Progenitor cell of endocrine pancreas (in vitro differentiated cells): Measurements from ENCODE around the gene SERHL2. TPM values are rescaled to one million over a fixed set of nuclear protein-coding genes. Genes with fewer than 3 reads are reported as not detected.
A peak's percentile ranks its signal among the peaks of the same experiment; 100 is the strongest.
"Not testable (repeated sequence)": the region's sequence is repeated elsewhere in the genome, so short reads cannot be mapped to it uniquely, and the experiment has no call there.

Source experiments
- DNase-seq: peaks from one replicate; pipeline ENCODE4 v3.0.0; 2021; ENCODE audit warnings: low spot score; ENCODE audit not compliant: unreplicated experiment
- H3K27ac Mint-ChIP-seq: 2 replicates; pipeline ENCODE4 v1.8.0; 2021; ENCODE audit warnings: mild to moderate bottlenecking, moderate library complexity, mixed read lengths
- H3K27me3 Mint-ChIP-seq: 2 replicates; pipeline ENCODE4 v1.8.0; 2021; ENCODE audit warnings: mixed read lengths
- H3K36me3 Mint-ChIP-seq: 2 replicates; pipeline ENCODE4 v1.8.0; 2022; ENCODE audit warnings: mixed read lengths; ENCODE audit not compliant: insufficient read depth
- H3K4me1 Mint-ChIP-seq: 2 replicates; pipeline ENCODE4 v1.8.0; 2021; ENCODE audit warnings: low read depth, mixed read lengths
- H3K4me3 Mint-ChIP-seq: 2 replicates; pipeline ENCODE4 v1.8.0; 2021; ENCODE audit warnings: low read depth, mild to moderate bottlenecking, moderate library complexity, mixed read lengths
- H3K9me3 Mint-ChIP-seq: 2 replicates; pipeline ENCODE4 v1.8.0; 2021; ENCODE audit warnings: low read depth, mixed read lengths
- CTCF ChIP-seq: fragments of 200-600 bp; sonication (generic); IDR thresholded peaks from one replicate; pipeline ENCODE4 v1.5.0; 2021; ENCODE audit warnings: antibody characterized with exemption, mild to moderate bottlenecking; ENCODE audit not compliant: unreplicated experiment
- long read RNA-seq: library from polyadenylated mRNA; unstranded; transcript quantifications from one replicate; pipeline ENCODE4 v2.0.0, GENCODE V29; 2020
- total RNA-seq: library from RNA; stranded (reverse); gene quantifications from 2 replicates; pipeline ENCODE4 v1.2.1, GENCODE V29; 2021

Gene SERHL2
- total RNA-seq = 0.69 and 1.0 TPM in 2 replicates
- long read RNA-seq, partial matches to known transcripts = 0 of 2 reads
- long read RNA-seq, other reads (novel, unspliced or antisense) = 2 of 2 reads

- TF ChIP-seq CTCF = no peak
- peaks cover 10% of the 10 kb centered on the region for H3K9me3 Mint-ChIP-seq
- H3K4me3 Mint-ChIP-seq = peak within 1 kb of the TSS; percentile 71
- peak within 1 kb of the TSS; percentile 64 for H3K27ac Mint-ChIP-seq
- no peaks in the 10 kb centered on the region for H3K36me3 Mint-ChIP-seq
- H3K4me1 Mint-ChIP-seq = no peaks in the 10 kb centered on the region
- H3K27me3 Mint-ChIP-seq = peaks cover 32% of the 10 kb centered on the region
- DNase-seq = peak; percentile 87
Measured at GRCh38 chr22:42553475-42554361, at the start of gene SERHL2. Gene SERHL2 (plus strand): TSS chr22:42553956. CDS start chr22:42554021, 65 bp downstream.

GRCh38 chr22:42508327-42508974, 45.3 kb upstream of the SERHL2 start:
- H3K4me1 Mint-ChIP-seq, H3K9me3 Mint-ChIP-seq, H3K27me3 Mint-ChIP-seq, H3K4me3 Mint-ChIP-seq, H3K36me3 Mint-ChIP-seq, DNase-seq: not testable (repeated sequence)
- peak overlapping the region; percentile 82 for H3K27ac Mint-ChIP-seq

GRCh38 chr22:42508975-42509364, 44.8 kb upstream of the SERHL2 start:
- DNase-seq, H3K4me3 Mint-ChIP-seq, H3K36me3 Mint-ChIP-seq, H3K4me1 Mint-ChIP-seq, H3K9me3 Mint-ChIP-seq, H3K27ac Mint-ChIP-seq, H3K27me3 Mint-ChIP-seq: not testable (repeated sequence)

GRCh38 chr22:42509548-42509947, 44.2 kb upstream of the SERHL2 start:
- no peak for DNase-seq
- no peaks in the 10 kb centered on the region for H3K9me3 Mint-ChIP-seq
- H3K36me3 Mint-ChIP-seq = peaks cover 5% of the 10 kb centered on the region
- no peak for TF ChIP-seq CTCF
- no peaks in the 10 kb centered on the region for H3K27me3 Mint-ChIP-seq
- H3K27ac Mint-ChIP-seq = peak overlapping the region; percentile 62
- H3K4me3 Mint-ChIP-seq = no peak overlapping the region
- peaks cover 2% of the 10 kb centered on the region for H3K4me1 Mint-ChIP-seq

- no peak for DNase-seq
Measured at GRCh38 chr22:42511401-42511891, 42.3 kb upstream of the SERHL2 start.

More at GRCh38 chr22:42511401-42511891, 42.3 kb upstream of the SERHL2 start:
- H3K27ac Mint-ChIP-seq = peak overlapping the region; percentile 69
- no peak for TF ChIP-seq CTCF
- peaks cover 2% of the 10 kb centered on the region for H3K4me1 Mint-ChIP-seq
- H3K9me3 Mint-ChIP-seq = no peaks in the 10 kb centered on the region
- H3K36me3 Mint-ChIP-seq = peaks cover 7% of the 10 kb centered on the region
- H3K27me3 Mint-ChIP-seq = no peaks in the 10 kb centered on the region
- no peak overlapping the region for H3K4me3 Mint-ChIP-seq
